Measurements from ENCODE around the gene CEP112. TPM values are rescaled to one million over a fixed set of nuclear protein-coding genes. Genes with fewer than 3 reads are reported as not detected.

The CEP112 gene
- total RNA-seq, 1 donor from 2014 or later, result 13.9 TPM

- Histone ChIP-seq H3K9me3 (ENCODE audit: insufficient read depth, low read depth, low read length) (no peaks in the 10 kb centered on the region), H4K20me1 (ENCODE audit: insufficient read depth, low read length) (no peaks in the 10 kb centered on the region), H3K79me2 (ENCODE audit: insufficient read depth, low read length) (no peaks in the 10 kb centered on the region), H3K4me3 (ENCODE audit: insufficient read depth, low read depth, low read length) (no peak overlapping the region), H2AFZ (ENCODE audit: low read depth, low read length) (no peak overlapping the region), H3K36me3 (ENCODE audit: insufficient read depth, low read length) (no peaks in the 10 kb centered on the region), H3K27ac (ENCODE audit: low read depth, low read length) (no peak overlapping the region), H3K4me1 (ENCODE audit: insufficient read depth, low read length) (peaks cover 19% of the 10 kb centered on the region), H3K4me2 (ENCODE audit: low read length) (peak overlapping the region; percentile 70), H3K27me3 (ENCODE audit: insufficient read depth, low read length) (peaks cover 2% of the 10 kb centered on the region), H3K9ac (ENCODE audit: low read length) (no peak overlapping the region)
- TF ChIP-seq CTCF (IDR thresholded peaks at IDR 0.05; ENCODE audit: insufficient read depth, low read depth, low read length), result no peak
- TF ChIP-seq EZH2 (IDR thresholded peaks at IDR 0.05; ENCODE audit: insufficient read depth, low read length), result no peak
- Mint-ChIP-seq H3K9me3 (ENCODE audit: unreplicated experiment) (no peaks in the 10 kb centered on the region), H3K4me3 (ENCODE audit: unreplicated experiment) (no peak overlapping the region), H3K36me3 (ENCODE audit: low read depth, unreplicated experiment) (peaks cover 2% of the 10 kb centered on the region), H3K27me3 (ENCODE audit: low read depth, unreplicated experiment) (peaks cover 1% of the 10 kb centered on the region), H3K27ac (ENCODE audit: unreplicated experiment) (peak overlapping the region; percentile 77), H3K4me1 (ENCODE audit: low read depth, unreplicated experiment) (peaks cover 12% of the 10 kb centered on the region)
- FAIRE-seq (no peak), DNase-seq (ENCODE audit: low read depth) (peak; percentile 38)
Observed at GRCh38 chr17:65629234-65629690, 562.7 kb downstream of the CEP112 start.

GRCh38 chr17:65628644-65629036 lies 563.3 kb downstream of the CEP112 start:
- DNase-seq (ENCODE audit: low read depth) (no peak), FAIRE-seq (no peak)
- peak overlapping the region; percentile 70 for H3K4me2 ChIP-seq (ENCODE audit: low read length)
- H3K9me3 ChIP-seq (ENCODE audit: insufficient read depth, low read depth, low read length), result no peaks in the 10 kb centered on the region
- H3K4me1 ChIP-seq (ENCODE audit: insufficient read depth, low read length), result peaks cover 19% of the 10 kb centered on the region
- no peak overlapping the region for H3K4me3 Mint-ChIP-seq (ENCODE audit: unreplicated experiment)
- H3K27ac Mint-ChIP-seq (ENCODE audit: unreplicated experiment), result no peak overlapping the region
- H3K9me3 Mint-ChIP-seq (ENCODE audit: unreplicated experiment), result no peaks in the 10 kb centered on the region
- H3K36me3 ChIP-seq (ENCODE audit: insufficient read depth, low read length), result no peaks in the 10 kb centered on the region
- H4K20me1 ChIP-seq (ENCODE audit: insufficient read depth, low read length), result no peaks in the 10 kb centered on the region
- H3K27me3 Mint-ChIP-seq (ENCODE audit: low read depth, unreplicated experiment), result peaks cover 1% of the 10 kb centered on the region
- peaks cover 2% of the 10 kb centered on the region for H3K27me3 ChIP-seq (ENCODE audit: insufficient read depth, low read length)
- peak overlapping the region; percentile 32 for H3K9ac ChIP-seq (ENCODE audit: low read length)
- no peak overlapping the region for H3K4me3 ChIP-seq (ENCODE audit: insufficient read depth, low read depth, low read length)
- H3K36me3 Mint-ChIP-seq (ENCODE audit: low read depth, unreplicated experiment), result peaks cover 5% of the 10 kb centered on the region
- H3K4me1 Mint-ChIP-seq (ENCODE audit: low read depth, unreplicated experiment), result peaks cover 12% of the 10 kb centered on the region
- no peaks in the 10 kb centered on the region for H3K79me2 ChIP-seq (ENCODE audit: insufficient read depth, low read length)
- H3K27ac ChIP-seq (ENCODE audit: low read depth, low read length), result no peak overlapping the region
- no peak overlapping the region for H2AFZ ChIP-seq (ENCODE audit: low read depth, low read length)
- TF ChIP-seq CTCF (IDR thresholded peaks at IDR 0.05; ENCODE audit: insufficient read depth, low read depth, low read length) (no peak), EZH2 (IDR thresholded peaks at IDR 0.05; ENCODE audit: insufficient read depth, low read length) (no peak)

- H4K20me1 ChIP-seq (ENCODE audit: insufficient read depth, low read length), result no peaks in the 10 kb centered on the region
- Mint-ChIP-seq H3K4me3 (ENCODE audit: unreplicated experiment) (no peak overlapping the region), H3K27me3 (ENCODE audit: low read depth, unreplicated experiment) (peaks cover 1% of the 10 kb centered on the region), H3K4me1 (ENCODE audit: low read depth, unreplicated experiment) (peaks cover 12% of the 10 kb centered on the region), H3K27ac (ENCODE audit: unreplicated experiment) (no peak overlapping the region), H3K9me3 (ENCODE audit: unreplicated experiment) (no peaks in the 10 kb centered on the region), H3K36me3 (ENCODE audit: low read depth, unreplicated experiment) (peaks cover 5% of the 10 kb centered on the region)
- no peak overlapping the region for H2AFZ ChIP-seq (ENCODE audit: low read depth, low read length)
- H3K9me3 ChIP-seq (ENCODE audit: insufficient read depth, low read depth, low read length), result no peaks in the 10 kb centered on the region
- DNase-seq (ENCODE audit: low read depth) (peak; percentile 71), FAIRE-seq (peak; percentile 47)
- no peaks in the 10 kb centered on the region for H3K36me3 ChIP-seq (ENCODE audit: insufficient read depth, low read length)
- peak overlapping the region; percentile 70 for H3K4me2 ChIP-seq (ENCODE audit: low read length)
- H3K9ac ChIP-seq (ENCODE audit: low read length), result peak overlapping the region; percentile 32
- no peak overlapping the region for H3K4me3 ChIP-seq (ENCODE audit: insufficient read depth, low read depth, low read length)
- TF ChIP-seq EZH2 (IDR thresholded peaks at IDR 0.05; ENCODE audit: insufficient read depth, low read length) (no peak), CTCF (IDR thresholded peaks at IDR 0.05; ENCODE audit: insufficient read depth, low read depth, low read length) (no peak)
- H3K79me2 ChIP-seq (ENCODE audit: insufficient read depth, low read length), result no peaks in the 10 kb centered on the region
- no peak overlapping the region for H3K27ac ChIP-seq (ENCODE audit: low read depth, low read length)
- H3K4me1 ChIP-seq (ENCODE audit: insufficient read depth, low read length), result peaks cover 19% of the 10 kb centered on the region
- peaks cover 2% of the 10 kb centered on the region for H3K27me3 ChIP-seq (ENCODE audit: insufficient read depth, low read length)
Observed at GRCh38 chr17:65627891-65628643, 563.9 kb downstream of the CEP112 start.

Measured in astrocyte (in vitro differentiated cells and primary cell).